D721Med (cell line): Measurements from ENCODE around the gene TC2N.

Source experiments
- DNase-seq: peaks from one replicate; pipeline ENCODE4 v3.0.0; 2011; ENCODE audit warnings: low spot score; ENCODE audit not compliant: insufficient read length
- FAIRE-seq: peaks from 2 replicates; lab custom pipeline; 2011; peaks lifted over from hg19 to GRCh38; lab: Jason Lieb, UNC
- TF ChIP-seq, protein P1 (sequence below): IDR thresholded peaks from 2 replicates; pipeline ENCODE4 v1.5.1; 2012; ENCODE audit warnings: mild to moderate bottlenecking, control low read depth; ENCODE audit not compliant: insufficient read depth; ENCODE audit errors: missing control alignments

Gene TC2N

GRCh38 chr14:91889477-91890211 lies 22.3 kb upstream of the TC2N start:
- no peak for DNase-seq
- no peak for FAIRE-seq
- TF ChIP-seq, protein P1, sequence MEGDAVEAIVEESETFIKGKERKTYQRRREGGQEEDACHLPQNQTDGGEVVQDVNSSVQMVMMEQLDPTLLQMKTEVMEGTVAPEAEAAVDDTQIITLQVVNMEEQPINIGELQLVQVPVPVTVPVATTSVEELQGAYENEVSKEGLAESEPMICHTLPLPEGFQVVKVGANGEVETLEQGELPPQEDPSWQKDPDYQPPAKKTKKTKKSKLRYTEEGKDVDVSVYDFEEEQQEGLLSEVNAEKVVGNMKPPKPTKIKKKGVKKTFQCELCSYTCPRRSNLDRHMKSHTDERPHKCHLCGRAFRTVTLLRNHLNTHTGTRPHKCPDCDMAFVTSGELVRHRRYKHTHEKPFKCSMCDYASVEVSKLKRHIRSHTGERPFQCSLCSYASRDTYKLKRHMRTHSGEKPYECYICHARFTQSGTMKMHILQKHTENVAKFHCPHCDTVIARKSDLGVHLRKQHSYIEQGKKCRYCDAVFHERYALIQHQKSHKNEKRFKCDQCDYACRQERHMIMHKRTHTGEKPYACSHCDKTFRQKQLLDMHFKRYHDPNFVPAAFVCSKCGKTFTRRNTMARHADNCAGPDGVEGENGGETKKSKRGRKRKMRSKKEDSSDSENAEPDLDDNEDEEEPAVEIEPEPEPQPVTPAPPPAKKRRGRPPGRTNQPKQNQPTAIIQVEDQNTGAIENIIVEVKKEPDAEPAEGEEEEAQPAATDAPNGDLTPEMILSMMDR = peak; percentile 22

- TF ChIP-seq, protein P1 = no peak
- FAIRE-seq (no peak), DNase-seq (peak; percentile 47)
Measured at GRCh38 chr14:91888641-91889476, 21.5 kb upstream of the TC2N start.

- TF ChIP-seq, protein P1 = no peak
- DNase-seq (no peak), FAIRE-seq (no peak)
Measured at GRCh38 chr14:91886961-91887360, 19.6 kb upstream of the TC2N start.

DNA sequence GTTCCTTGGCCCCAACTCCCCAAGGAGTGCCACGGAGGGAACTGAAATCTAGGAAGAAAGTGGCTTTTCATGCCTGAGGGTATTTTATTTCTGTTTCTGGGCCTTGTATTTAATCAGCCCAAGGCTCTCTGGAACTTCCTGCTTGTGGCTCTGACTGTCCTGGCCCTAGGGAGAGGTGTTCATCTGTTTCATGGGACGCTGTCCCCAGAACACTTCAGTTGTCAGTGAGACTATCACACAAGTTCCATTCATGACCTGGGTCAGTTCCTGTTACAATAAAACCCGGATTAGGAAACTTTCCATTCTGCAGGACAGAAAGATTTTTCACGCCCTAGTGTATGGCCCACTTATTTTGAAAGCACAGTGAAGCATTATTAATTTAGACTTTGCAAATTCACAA lies 18.5 kb upstream of the TC2N start:
- DNase-seq = no peak
- FAIRE-seq = no peak

DNA sequence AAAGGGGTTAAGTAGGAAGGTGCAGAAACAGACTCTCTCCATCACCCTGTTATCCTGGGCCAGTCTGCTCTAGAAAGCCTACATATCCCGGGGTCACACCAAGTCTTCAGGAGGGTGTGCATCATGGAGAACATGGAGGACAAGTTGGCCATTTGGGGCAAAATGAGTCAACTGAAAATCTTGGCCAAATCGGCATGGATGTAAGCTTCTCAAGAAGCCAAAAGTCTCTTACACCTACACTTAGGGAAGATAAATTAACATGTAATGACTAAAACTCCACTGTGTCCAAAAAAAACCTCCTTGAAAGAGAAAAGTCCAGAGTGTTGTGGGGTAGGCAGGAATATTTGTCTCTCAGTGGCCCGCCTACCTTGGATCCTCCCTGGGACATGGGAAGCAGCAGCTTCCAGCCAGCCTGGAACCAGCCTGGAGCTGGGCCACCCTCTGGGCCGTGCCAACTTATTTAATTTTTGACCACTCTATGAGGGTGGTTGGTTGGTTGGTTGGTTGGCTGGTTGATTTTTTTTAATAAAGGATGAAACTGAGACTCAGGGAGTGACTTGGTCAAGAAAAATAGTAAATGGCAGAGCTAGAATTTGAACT lies 17.9 kb upstream of the TC2N start:
- TF ChIP-seq, protein P1 = no peak
- FAIRE-seq = no peak
- no peak for DNase-seq

More for the DNA sequence above, 18.5 kb upstream of the TC2N start:
- TF ChIP-seq, protein P1 = no peak

GRCh38 chr14:91884664-91885063 lies 17.3 kb upstream of the TC2N start:
- DNase-seq (no peak), FAIRE-seq (no peak)
- TF ChIP-seq, protein P1 = no peak
